Prostate gland (tissue), 2 donors: ENCODE data around the gene DPH3. TPM values are rescaled to one million over a fixed set of nuclear protein-coding genes. Genes with fewer than 3 reads are reported as not detected.

Experiments
- DNase-seq: peaks from one replicate; pipeline ENCODE4 v3.0.0-alpha.2; 2019; ENCODE audit warnings: low spot score
- H3K27ac ChIP-seq, 2 donors: fragments of 200-600 bp; sonication (generic); 2 replicates each; pipeline ENCODE4 v1.5.1; 2017 to 2019
- H3K27me3 ChIP-seq: fragments of 200-600 bp; sonication (generic); replicated peaks from 2 replicates; pipeline ENCODE4 v1.5.1; 2019; ENCODE audit not compliant: insufficient read depth
- H3K36me3 ChIP-seq, 2 donors: fragments of 200-600 bp; sonication (generic); 1 replicate in 1 of 2; 2 replicates in 1 of 2; pipeline versions ENCODE4 v1.5.1 to v1.8.1; 2017 to 2019
- H3K4me1 ChIP-seq: fragments of 200-600 bp; sonication (generic); replicated peaks from 2 replicates; pipeline ENCODE4 v1.5.1; 2019
- H3K4me3 ChIP-seq, 2 donors: fragments of 200-600 bp; sonication (generic); 2 replicates each; pipeline ENCODE4 v1.5.1; 2017 to 2019
- H3K9me3 ChIP-seq: fragments of 200-600 bp; sonication (generic); 2 replicates; pipeline ENCODE4 v1.5.1; 2017
- CTCF ChIP-seq, 4 experiments: fragments of 200-600 bp in 2 of 4; fragments of 450-650 bp in 2 of 4; sonication (generic) in 2 of 4; IDR thresholded peaks; 1 replicate in 3 of 4; 2 replicates in 1 of 4; pipeline ENCODE4 v1.5.1; 2016 to 2019; ENCODE audit warnings: antibody characterized with exemption in 4 of 4, mild to moderate bottlenecking in 2 of 4, moderate library complexity in 2 of 4
- POLR2A ChIP-seq: fragments of 450-650 bp; IDR thresholded peaks from one replicate; pipeline ENCODE4 v1.6.1; 2016; ENCODE audit warnings: antibody characterized with exemption, mild to moderate bottlenecking
- POLR2AphosphoS5 ChIP-seq: sonication (generic); formaldehyde crosslinking; IDR thresholded peaks from one replicate; pipeline ENCODE4 v1.6.1; 2017; ENCODE audit warnings: antibody characterized with exemption
- WGBS: methylation state at CpG from one replicate; pipeline ENCODE4 v1.1.5; 2018; 5-methylcytosine and 5-hydroxymethylcytosine counted together
- intact Hi-C: fragments of 100-400 bp; cut with DNase I; formaldehyde crosslinking; loops from one replicate; pipeline ENCODE4 v1.14.2; 2022
- total RNA-seq, 2 donors: library from RNA; depleted of rRNA; stranded (reverse); fragments of >200 nt; gene quantifications; one replicate each; pipeline ENCODE4 v1.1.0, GENCODE V29; 2016

The DPH3 gene
- total RNA-seq, 2 donors from 2014 or later, result 12.4 to 13.8 TPM

GRCh38 chr3:16266714-16267113, 2.0 kb upstream of the DPH3 start:
- H3K27ac ChIP-seq, result no peak overlapping the region
- peaks cover 10% of the 10 kb centered on the region for H3K4me1 ChIP-seq
- no peak for DNase-seq
- TF ChIP-seq POLR2AphosphoS5 (no peak), CTCF (IDR thresholded peaks at IDR 0.05) (no peak), POLR2A (no peak)
- no peak overlapping the region for H3K4me3 ChIP-seq
- intact Hi-C loops, result no loop called here
- H3K9me3 ChIP-seq, result no peaks in the 10 kb centered on the region
- 53% methylated on average over 3 of the region's 3 CpGs for WGBS
- H3K36me3 ChIP-seq, result no peaks in the 10 kb centered on the region
- no peaks in the 10 kb centered on the region for H3K27me3 ChIP-seq

- peak overlapping the region; percentile 59 to 83 for H3K4me3 ChIP-seq
- H3K4me1 ChIP-seq, result peaks cover 10% of the 10 kb centered on the region
- H3K27ac ChIP-seq, result peak overlapping the region; percentile 83 to 85
- H3K36me3 ChIP-seq, result no peaks in the 10 kb centered on the region
- TF ChIP-seq POLR2AphosphoS5 (no peak), POLR2A (no peak), CTCF (IDR thresholded peaks at IDR 0.05) (no peak)
- 0% methylated on average over 6 of the region's 6 CpGs for WGBS
- DNase-seq, result no peak
- no peaks in the 10 kb centered on the region for H3K27me3 ChIP-seq
- intact Hi-C loops, result no loop called here
- H3K9me3 ChIP-seq, result no peaks in the 10 kb centered on the region
Observed at GRCh38 chr3:16265455-16265786, 678 bp upstream of the DPH3 start.

GRCh38 chr3:16264174-16264707, 502 bp downstream of the DPH3 start:
- H3K4me1 ChIP-seq, result peaks cover 10% of the 10 kb centered on the region
- peak overlapping the region; percentile 83 to 85 for H3K27ac ChIP-seq
- H3K27me3 ChIP-seq, result no peaks in the 10 kb centered on the region
- H3K9me3 ChIP-seq, result no peaks in the 10 kb centered on the region
- 1% methylated on average over 21 of the region's 21 CpGs for WGBS
- no peak for TF ChIP-seq POLR2AphosphoS5
- TF ChIP-seq POLR2A, result no peak
- no peak for TF ChIP-seq CTCF (IDR thresholded peaks at IDR 0.05)
- intact Hi-C loops, result no loop called here
- H3K36me3 ChIP-seq, result no peaks in the 10 kb centered on the region
- no peak for DNase-seq
- H3K4me3 ChIP-seq, result peak overlapping the region; percentile 59 to 83

- 83% methylated on average over 4 of the region's 4 CpGs for whole genome bisulfite sequencing
- Histone ChIP-seq H3K4me3 (no peak overlapping the region), H3K36me3 (no peaks in the 10 kb centered on the region), H3K4me1 (peaks cover 10% of the 10 kb centered on the region), H3K9me3 (no peaks in the 10 kb centered on the region), H3K27ac (no peak overlapping the region), H3K27me3 (no peaks in the 10 kb centered on the region)
- intact Hi-C loops, result no loop called here
- TF ChIP-seq CTCF (IDR thresholded peaks at IDR 0.05) (no peak), POLR2A (no peak), POLR2AphosphoS5 (no peak)
- DNase-seq, result no peak
Observed at GRCh38 chr3:16262174-16262573, 2.6 kb downstream of the DPH3 start.

- H3K36me3 ChIP-seq, result no peaks in the 10 kb centered on the region
- TF ChIP-seq CTCF (IDR thresholded peaks at IDR 0.05), result no peak
- no peak for TF ChIP-seq POLR2A
- TF ChIP-seq POLR2AphosphoS5, result no peak
- no peaks in the 10 kb centered on the region for H3K27me3 ChIP-seq
- WGBS, result 84% methylated on average over 1 of the region's 1 CpG
- H3K9me3 ChIP-seq, result no peaks in the 10 kb centered on the region
- no peak overlapping the region for H3K27ac ChIP-seq
- DNase-seq, result no peak
- intact Hi-C loops, result no loop called here
- H3K4me3 ChIP-seq, result no peak overlapping the region
- peaks cover 4% of the 10 kb centered on the region for H3K4me1 ChIP-seq
Observed at GRCh38 chr3:16260046-16260445, 4.7 kb downstream of the DPH3 start.
